ENCODE results near the gene RBM8A.

DNA sequence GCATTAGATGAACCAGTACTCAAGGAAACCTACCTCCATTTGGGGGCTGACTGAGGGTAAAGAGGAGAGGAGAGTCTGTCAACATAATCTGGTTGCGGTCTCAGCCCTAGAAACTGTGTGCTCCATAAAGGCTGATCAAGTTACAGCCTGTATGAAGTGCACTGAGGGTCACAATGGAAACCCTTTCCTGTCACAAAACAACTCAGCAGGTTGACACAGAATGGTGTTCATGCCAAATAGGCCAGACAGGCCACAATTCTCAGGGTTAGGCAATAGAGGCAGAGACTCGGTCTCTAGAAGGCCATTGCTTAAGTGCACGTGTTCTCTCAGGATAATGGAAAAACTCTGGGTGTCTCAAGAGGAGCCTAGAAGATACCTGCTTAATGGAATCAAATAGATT is 37.6 kb downstream of the RBM8A start:
- TF ChIP-seq POLR2A (IDR thresholded peaks at IDR 0.05; ENCODE audit: low read length): no peak
- no peak for TF ChIP-seq EP300 (IDR thresholded peaks at IDR 0.05)
- TF ChIP-seq, protein P1, sequence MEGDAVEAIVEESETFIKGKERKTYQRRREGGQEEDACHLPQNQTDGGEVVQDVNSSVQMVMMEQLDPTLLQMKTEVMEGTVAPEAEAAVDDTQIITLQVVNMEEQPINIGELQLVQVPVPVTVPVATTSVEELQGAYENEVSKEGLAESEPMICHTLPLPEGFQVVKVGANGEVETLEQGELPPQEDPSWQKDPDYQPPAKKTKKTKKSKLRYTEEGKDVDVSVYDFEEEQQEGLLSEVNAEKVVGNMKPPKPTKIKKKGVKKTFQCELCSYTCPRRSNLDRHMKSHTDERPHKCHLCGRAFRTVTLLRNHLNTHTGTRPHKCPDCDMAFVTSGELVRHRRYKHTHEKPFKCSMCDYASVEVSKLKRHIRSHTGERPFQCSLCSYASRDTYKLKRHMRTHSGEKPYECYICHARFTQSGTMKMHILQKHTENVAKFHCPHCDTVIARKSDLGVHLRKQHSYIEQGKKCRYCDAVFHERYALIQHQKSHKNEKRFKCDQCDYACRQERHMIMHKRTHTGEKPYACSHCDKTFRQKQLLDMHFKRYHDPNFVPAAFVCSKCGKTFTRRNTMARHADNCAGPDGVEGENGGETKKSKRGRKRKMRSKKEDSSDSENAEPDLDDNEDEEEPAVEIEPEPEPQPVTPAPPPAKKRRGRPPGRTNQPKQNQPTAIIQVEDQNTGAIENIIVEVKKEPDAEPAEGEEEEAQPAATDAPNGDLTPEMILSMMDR (IDR thresholded peaks at IDR 0.05): no peak
- no peak for TF ChIP-seq CEBPB (IDR thresholded peaks at IDR 0.05)
- no peak for TF ChIP-seq FOSL2 (IDR thresholded peaks at IDR 0.05)
- no peak for TF ChIP-seq FOSL2 (CRISPR knock-in tag; IDR thresholded peaks at IDR 0.05)
- TF ChIP-seq BHLHE40 (IDR thresholded peaks at IDR 0.05; ENCODE audit: low read depth, low read length): no peak
- TF ChIP-seq PHF8 (IDR thresholded peaks at IDR 0.05; ENCODE audit: borderline replicate concordance, low read depth): no peak
- no peak for TF ChIP-seq NR3C1 (IDR thresholded peaks at IDR 0.05)
- TF ChIP-seq MAZ (IDR thresholded peaks at IDR 0.05; ENCODE audit: borderline replicate concordance, low read depth, low read length): no peak
- no peak for TF ChIP-seq KDM5A (IDR thresholded peaks at IDR 0.05)

All from A549 (cell line).